NOMO-1 treated with dmso at 0.1 percent for 144 hours (cell line): Measurements from ENCODE around the gene SPON1.
"Not testable (repeated sequence)": the region's sequence is repeated elsewhere in the genome, so short reads cannot be mapped to it uniquely, and the experiment has no call there.

ENCODE experiments used
- DNase-seq: peaks from one replicate; lab custom pipeline; 2025; ENCODE audit not compliant: unreplicated experiment; lab: John Stamatoyannopoulos, UW

Gene SPON1

DNA sequence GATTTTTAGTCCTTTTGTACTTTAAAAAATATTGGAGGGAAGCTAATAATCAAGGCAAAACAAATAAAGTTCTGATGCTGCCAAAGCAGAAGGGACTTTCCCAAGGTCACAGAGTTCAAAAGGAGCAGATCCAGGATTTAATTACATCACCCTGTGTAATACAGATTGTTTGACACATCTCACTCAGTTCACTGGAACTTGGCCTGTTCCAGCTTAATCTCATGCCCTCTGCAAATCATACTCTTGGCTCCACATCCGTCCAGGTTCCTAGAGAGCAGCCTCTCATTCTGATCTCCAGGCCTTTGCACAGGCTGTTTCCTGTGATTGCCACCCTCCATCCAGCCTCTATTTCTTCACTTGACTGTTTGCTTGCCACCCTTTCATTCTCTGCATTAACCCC lies 151.7 kb downstream of the SPON1 start:
- no peak for DNase-seq

DNA sequence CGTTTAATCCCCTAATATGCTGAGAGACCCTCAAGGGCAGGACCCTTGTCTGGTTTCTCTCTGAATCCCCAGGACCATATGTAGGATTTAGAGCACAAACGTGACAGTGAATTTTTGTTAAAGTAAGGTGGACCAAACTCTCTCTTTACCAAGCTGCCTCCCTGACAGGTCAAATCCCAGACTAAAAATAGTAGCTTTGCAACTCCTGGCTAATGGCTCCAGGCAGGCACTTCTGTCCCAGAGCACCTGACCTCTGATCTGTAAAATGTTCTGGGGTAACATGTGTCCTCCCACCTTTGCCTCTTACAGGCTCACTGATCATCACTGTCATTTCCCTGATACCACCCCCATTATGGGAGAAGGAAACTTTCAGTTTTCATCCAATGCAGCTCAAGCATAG lies 152.3 kb downstream of the SPON1 start:
- no peak for DNase-seq

DNA sequence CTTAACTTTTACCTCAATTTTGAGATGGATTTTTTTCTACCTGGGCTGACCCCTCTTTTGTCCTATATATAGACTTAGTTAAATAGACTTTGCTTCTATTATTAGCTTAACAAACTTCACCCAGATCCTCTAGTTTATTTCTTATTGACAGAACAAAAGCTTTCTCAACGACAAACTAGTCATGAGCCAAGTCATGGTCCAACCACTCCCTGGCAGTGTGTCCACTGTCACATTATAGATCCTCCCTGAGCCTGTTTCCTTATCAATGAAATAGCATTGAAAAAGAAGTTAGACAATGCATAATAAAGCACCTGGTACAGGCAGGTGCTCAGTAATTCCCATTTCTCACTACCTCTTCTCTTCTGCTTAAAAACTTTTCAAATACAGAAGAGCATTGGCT lies 155.1 kb downstream of the SPON1 start:
- DNase-seq = no peak

DNA sequence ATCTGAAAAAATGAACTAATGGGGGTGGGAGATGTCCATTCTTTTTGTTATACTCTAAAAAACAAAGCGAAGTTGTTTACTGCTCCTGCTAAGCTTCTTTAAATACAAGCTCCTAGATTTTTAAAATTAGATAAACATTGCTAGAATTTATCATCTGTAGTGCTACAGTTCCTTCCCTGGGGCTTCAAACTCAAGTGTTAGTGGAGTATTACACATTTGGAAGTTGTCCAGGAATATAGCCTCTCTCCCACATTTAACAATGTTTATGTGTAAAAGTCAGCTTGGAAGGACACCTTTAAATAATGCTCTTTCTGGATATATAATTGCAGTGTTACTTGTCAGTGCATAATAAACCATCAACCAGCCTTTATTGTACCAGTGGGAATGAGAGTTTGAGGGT lies 155.5 kb downstream of the SPON1 start:
- DNase-seq = no peak

DNA sequence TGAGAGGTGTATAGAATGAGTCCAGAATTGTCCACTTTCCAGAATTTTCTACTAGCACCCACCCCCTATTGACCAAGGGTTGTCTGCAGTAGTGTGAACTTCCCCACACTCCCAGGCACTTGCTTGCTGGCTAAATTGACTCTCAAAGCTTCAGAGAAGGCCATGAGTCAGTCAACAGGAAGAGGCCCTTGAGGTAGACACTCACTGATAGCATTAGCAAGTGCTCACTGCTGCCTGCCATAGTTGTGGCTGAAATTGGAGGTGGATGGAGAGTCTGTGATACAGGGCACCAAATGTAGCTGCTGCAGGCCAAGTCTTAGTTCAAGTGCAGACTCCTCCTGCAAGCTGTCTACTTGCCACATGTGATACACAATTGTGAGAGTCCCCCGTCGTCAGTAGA lies 156.8 kb downstream of the SPON1 start:
- DNase-seq = no peak

DNA sequence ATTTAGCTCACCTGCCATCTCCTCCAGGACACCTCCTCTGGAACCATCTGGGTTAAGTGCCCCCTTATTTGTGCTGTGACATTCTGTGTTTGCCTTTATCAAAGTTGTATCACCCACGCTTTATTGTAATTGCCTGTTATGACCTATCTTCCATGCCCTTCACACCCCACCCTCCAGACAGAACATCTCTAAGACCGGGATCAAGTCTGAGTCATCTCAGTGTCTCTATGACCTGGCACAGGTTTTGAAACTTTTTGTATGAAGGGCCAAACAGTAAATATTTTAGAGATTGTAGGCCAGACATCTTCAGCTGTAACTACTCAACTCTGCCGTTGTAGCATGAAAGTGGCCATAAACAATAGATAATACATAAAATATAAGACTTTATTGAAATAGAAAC lies 161.8 kb downstream of the SPON1 start:
- DNase-seq = no peak

DNA sequence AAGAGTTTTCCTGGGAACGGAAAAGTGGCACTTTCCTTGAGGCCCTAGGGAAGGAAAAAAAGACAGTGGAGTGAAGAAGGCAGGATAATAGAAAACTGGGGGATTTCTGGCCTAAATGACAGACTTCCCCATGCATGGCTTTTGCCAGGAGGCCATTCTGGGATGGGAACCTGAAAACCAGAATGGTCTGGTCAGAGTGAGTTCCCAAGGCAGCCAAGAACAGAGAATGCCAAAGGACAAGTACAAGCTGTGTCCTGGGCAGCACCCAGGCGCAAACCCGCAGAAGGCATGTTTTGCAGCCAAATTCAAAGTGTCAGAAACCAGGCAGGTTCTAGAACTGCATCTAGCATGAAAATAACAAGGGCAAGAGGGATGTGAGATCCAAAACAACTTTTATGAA lies 162.4 kb downstream of the SPON1 start:
- no peak for DNase-seq

DNA sequence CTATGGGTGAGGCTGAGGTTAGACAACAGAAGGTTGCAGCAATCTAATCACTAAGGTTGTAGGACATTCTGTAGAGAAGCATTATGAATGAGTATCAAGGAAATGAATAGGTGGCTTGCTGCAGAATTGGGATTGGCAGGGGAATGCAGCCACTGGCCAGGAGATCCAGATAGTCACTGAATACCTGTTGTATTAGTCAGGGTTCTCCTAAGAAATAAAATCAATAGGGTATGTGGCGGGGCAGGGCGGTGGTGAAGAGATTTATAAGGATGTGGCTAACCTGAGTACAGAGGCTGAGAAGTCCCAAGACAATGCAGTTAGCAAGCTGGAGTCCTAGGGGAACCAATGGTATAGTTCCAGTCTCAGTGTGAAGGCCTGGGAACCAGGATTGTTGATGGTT lies 163.0 kb downstream of the SPON1 start:
- no peak for DNase-seq

DNA sequence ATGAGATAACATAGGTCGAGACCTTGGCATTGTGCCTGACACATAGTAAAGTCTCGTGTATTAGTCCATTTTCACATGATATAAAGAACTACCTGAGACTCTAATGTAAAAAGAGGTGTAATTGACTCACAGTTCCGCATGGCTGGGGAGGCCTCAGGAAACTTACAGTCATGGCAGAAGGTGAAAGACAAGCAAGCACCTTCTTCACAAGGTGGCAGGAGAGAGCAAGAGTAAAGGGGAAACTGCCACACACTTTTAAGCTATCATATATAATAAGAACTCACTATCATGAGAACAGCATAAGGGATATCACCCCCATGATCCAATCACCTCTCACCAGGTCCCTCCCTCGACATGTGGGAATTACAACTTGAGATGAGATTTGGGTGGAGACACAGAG lies 165.2 kb downstream of the SPON1 start:
- DNase-seq = no peak

DNA sequence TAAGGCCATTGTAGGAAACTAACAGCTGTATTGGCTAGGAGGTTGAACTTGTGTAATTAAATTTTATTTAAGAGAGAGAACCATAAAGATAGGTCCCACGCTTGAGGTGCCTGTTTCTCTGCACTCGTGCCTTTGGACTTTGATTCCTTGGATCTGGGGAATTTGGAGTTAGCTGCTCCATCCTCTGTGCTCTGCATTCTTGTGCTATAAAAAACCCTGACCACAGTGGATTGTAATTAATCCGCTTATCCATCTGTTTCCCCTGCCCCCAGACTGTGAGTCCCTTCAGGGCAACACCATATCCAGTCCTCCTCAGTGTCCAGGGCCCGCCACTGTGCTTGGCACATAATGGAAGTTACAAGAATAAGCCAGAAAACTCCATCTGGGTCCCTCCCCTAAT lies 169.8 kb downstream of the SPON1 start:
- no peak for DNase-seq

DNA sequence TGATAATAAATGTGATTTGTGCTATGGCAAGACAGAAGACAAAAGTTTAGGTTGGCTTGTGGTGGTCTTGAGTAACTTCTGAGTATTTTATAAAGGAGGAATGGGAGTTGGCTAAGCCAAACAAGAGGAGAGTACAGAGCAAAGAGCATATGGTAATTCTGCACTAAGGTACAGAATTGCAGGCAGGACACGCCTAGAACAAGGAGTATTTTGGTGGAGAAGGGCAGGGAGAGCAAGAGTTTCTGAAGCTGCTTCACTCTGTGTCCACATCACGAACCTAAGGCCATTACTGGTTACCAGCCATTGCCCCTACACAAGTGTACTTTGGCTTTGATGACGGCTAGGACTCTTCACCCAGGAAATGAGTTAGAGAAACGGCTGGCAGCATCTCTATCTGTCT lies 170.9 kb downstream of the SPON1 start:
- no peak for DNase-seq

DNA sequence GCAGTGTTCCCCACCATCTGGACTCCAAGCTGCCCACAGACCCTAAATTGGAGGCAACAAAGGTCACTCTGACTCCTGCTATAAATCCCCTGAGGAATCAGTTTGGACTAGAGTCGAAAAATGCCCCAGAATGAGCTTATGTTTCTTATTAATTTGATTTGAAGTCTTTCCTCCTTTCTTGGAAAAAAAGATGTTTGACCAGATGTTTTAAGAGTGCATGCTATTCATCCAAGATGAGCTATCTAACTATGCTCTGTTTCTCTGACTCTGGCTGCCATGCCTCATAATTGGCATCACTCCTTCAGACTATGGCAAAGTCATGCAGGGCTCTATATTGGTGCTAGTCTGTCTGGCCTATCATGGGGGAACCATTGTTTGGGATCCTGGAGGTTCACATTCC lies 174.0 kb downstream of the SPON1 start:
- no peak for DNase-seq

DNA sequence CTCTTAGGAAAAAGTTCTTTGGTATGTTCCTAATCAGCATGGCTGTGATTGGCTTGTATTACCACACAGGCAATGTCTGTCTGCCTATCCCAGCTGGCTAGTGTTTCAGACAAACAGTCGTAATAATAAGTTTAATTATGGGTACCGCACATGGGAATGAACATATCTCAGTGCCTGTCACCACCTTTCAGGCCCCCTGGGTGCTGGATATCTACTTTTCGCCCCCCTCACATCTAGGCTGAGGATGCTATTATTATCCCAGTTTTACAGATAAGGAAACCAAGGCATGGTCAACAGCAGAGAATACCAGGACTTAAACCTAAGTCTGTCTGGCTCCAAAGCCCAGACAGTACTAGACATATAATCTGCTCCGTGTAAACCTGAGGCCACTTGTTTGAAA lies 174.8 kb downstream of the SPON1 start:
- no peak for DNase-seq

DNA sequence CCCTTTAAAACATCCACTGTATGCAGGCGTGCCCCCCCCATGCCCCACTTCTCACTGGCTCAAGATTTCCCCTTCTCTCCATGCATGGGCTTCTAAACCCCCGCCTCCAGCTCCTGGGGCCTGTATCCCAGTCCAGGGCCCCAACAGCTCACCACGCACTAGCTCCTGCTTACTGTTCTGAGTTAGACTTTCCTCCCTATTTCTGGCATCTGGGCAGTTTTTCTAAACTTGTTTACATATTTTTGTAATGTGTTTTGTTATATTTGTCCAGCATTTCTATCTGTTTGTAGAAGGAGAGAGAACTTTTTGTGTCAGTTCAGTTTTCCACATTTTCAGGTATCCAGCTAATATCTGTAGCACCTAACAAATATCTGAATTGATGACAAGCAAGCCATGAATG lies 178.5 kb downstream of the SPON1 start:
- DNase-seq = no peak

DNA sequence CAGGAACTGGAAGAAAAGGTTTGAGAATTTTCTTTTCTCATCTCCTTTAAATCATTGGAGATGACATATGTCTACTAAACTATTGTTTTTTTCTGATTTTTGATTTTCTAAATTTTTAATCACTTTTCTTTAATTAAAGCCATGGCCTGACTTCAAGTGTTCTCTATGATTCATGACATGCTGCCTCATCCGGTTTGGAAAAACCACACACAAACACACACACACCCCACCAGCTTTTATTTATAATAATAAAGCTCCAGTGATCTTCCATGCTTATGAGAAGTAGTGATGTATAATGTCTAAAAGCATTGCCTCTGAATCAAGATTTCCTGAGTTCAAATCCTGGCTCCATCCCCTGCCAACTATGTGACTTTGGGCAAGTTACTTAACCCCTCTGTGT lies 179.2 kb downstream of the SPON1 start:
- no peak for DNase-seq

DNA sequence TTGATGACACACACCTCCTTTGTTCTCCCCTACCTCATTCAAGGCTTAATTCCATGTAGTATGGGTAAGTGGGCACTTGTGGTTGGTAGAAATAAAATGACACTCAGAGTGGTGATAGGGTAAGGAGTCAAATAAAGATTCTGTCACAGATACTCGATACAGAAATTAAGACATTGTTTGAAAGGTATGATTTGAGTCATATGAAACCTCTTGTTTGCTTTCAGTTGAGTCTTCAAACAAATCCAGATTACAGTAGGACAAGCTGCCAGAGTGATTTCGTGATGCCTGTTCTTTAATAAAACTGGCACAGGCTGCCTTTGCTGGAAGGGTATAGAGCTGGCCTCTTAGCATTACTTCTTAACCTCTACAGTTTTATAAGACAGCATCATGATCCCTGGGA lies 182.4 kb downstream of the SPON1 start:
- no peak for DNase-seq

DNA sequence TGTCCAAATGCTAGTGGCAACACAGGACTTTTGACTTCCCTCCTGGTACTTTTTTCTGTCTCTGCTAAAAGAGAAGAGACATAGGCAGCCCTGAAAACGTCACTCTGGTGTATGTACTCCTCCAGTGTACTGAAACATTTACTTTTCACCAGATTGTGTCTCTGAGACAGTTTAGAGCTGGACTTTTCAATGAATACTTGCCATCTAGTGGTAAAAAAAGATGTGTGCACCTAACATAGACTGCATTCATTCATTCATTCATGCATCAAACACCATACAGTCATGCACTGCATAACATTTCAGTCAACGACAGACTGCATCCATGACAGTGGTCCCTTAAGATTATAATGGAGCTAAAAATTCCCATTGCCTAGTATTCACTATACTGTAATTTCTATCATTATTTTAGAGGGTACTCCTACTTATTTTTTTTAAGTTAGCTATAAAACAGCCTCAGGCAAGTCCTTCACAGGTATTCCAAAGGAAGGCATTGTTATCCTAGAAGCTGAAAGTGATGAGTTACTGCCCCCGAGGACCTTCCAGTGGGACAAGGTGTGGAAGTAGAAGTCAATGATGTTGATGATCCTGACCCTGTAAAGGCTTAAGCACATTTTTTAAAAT lies 186.2 kb downstream of the SPON1 start:
- DNase-seq = no peak

DNA sequence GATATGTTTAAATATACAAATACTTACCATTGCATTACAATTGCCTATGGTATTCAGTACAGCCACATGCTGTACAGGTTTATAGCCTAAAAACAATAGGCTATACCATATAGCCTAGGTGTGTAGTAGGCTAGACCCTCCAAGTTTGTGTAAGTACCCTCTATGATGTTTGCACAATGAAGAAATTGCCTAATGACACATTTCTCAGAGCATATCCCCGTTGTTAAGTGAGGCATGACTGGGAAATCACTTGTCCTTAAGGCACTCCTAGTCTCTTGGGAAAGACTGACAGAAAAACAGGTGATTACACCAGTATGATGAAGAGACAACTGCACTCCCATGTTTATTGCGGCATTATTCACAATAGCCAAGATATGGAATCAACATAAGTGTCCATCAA lies 187.2 kb downstream of the SPON1 start:
- no peak for DNase-seq

DNA sequence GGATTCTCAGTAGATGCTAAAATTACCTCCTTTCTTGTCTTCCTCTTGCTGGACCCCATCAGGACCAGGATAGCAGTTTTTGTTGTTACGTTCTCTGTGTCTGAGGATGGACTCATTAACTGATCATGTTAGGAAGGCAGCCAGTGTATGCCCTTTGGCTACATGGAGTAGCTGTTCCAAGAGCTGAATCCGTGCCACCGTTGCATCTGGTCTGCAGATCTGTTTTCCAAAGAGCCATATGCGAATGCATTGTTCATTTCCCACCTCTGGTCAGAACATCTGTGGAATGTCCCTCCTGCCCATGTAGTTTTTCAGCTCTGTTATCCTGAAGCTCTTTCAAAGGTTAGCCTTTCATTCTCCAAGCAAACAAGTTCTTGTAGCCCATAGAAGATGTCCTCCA lies 188.4 kb downstream of the SPON1 start:
- no peak for DNase-seq

DNA sequence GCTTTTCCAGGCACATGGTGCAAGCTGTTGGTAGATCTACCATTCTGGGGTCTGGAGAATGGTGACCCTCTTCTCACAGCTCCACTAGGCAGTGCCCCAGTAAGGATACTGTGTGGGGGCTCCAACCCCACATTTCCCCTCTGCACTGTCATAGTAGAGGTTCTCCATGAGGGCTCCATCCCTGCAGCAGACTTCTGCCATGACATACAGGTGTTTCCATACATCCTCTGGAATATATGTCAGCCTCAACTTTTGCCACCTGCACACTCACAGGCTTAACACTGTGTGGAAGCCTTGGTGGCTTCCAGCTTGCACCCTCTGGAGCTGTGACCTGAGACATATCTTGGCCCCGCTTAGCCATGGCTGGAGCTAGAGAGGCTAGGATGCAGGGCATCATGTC lies 191.6 kb downstream of the SPON1 start:
- not testable (repeated sequence) for DNase-seq

DNA sequence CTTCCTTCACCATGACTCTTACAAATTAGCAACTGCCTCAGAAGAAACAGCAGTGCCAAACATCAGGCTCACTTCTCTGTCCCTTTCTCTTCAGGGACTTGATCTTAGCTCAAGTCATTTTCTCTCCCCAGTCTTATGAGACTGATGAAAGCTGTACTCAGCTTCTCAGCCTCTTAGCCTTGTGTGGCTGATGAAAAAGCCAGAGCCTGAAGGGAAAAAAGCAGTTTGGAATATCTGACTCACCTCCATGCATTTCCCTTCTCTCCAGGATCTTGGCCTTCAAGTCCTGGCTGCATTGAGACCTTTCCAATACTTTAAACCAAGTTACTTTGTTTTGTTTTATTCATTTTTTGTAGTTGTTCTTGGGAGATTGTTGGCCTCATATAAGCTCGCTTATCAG lies 195.9 kb downstream of the SPON1 start:
- DNase-seq = no peak

DNA sequence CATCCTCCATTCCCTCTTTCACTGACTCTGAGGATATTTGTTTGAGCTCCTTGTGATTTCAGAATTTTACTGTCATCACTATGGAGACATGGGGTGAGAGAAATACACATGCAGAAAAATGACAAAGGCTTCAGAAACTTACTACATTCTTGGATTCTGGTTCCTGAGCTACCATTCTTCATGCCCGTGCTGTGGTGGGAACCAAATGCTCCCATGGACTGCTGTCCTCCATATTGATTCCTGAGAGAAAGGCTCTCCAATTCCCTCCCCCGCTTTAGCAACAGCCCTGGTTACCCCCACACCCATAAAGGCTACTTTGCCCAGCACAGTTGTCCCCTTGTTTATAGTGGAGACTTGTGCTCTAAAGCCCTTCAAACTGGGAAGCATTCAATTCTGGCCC lies 201.1 kb downstream of the SPON1 start:
- DNase-seq = no peak

DNA sequence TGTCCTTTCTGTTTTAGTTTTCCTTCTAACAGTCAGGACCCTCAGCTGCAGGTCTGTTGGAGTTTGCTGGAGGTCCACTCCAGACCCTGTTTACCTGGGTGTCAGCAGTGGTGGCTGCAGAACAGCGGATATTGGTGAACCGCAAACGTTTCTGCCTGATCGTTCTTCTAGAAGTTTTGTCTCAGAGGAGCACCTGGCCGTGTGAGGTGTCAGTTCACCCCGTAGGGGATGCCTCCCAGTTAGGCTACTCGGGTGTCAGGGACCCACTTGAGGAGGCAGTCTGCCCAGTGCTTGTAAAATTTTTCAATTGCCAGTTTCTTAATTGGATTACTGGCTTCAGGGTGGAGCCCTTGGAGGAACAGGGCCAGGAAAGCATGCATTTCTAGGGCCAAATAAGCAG lies 211.2 kb downstream of the SPON1 start:
- not testable (repeated sequence) for DNase-seq
